GOT3 (cell line): ENCODE data around the gene CFAP251.

Experiments
- DNase-seq: peaks from one replicate; lab custom pipeline; 2025; ENCODE audit warnings: mixed read lengths; lab: John Stamatoyannopoulos, UW

The CFAP251 gene

DNA sequence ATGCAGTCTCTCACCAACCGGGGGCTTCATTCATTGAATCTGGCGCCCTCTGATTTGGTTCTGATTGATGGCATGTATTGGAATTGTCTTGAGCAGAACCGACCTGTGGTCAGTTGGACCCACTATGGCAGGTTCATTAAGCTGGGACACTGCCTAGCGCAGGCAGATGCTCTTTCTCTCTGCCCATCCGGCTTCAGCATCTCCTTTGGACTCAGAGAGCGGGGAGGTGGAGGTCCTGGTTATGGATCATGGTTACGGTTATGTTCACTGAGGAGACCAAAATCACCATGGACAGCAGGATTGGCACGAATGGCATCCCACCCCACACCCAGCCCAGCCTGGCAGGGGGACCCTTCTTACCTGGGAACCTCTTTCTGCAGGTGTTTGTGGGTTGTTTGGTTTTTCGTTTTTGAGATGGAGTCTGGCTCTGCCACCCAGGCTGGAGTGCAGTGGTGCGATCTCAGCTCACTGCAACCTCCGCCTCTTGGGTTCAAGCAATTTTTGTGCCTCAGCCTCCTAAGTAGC, 86.9 kb downstream of the CFAP251 start:
- DNase-seq, result no peak

DNA sequence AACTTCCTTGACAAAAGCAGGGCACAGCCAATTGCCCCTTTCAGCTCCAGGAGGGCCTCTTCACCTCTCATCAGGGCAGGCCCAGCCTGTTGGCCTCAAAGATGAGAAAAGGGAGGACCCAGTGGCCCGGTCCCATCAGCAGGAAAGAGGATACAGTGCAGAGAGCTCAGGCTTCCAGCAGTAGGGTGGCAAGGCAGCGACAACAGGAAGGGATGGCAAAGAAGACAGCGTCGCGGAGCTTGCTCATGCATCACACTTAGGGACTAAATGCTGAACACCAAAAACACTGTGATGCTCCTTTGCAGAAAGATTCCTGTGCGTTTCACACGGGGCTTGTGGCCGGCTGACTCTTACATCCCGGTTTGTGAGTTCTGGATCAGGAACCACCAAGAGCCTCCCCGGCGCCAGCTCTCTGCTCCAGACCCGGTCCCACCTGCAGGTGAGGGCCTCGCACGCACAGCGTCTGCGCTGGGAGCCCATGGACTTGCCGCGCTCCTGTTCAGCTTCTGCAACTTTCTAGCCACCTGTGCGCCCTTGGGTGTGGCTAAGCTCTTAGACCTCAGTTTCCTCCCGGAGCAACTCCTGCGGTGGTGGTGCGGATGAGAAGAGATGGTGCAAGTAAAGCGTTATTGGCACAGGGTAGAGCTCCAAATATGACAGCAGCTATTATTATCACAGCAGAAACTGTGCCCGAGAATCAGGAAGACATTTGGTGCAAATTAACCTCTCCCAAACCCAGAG, 88.0 kb downstream of the CFAP251 start:
- DNase-seq, result no peak

DNA sequence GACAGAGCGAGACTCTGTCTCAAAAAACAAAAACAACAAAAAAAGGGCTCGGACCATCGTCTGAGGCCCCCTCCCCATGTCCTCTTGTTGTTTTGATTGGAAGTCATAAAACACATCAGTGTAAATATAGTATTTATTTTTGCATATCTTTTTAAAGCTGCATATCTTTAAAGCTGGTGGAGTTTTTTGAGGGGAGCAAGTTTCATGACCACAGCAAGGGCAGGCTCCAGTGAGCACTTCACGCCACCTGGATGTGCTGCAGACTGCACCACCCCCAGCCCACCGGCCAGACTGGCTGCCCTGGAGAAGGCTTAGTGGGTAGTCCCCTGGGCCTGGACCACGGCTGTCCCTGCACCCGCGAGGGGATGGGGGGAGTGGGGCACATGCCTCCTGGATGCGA, 91.3 kb downstream of the CFAP251 start:
- no peak for DNase-seq

DNA sequence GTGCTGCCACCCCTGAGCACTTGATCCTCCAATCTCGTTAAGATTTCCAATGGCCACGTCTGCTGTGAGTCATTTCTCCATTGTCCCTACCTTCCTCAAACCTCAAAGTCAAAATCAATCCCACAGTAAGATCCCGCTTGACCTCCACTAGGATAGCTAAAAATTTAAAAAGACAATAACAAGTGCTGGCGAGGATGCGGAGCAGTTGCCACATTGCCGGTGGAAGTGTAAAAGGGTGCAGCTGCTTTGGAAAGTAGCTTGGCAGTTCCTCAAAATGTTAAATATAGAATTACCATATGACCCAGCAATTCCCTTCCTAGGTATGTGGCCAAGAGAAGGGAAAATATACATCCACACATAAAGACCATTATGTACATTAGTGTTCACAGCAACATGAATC, 93.8 kb downstream of the CFAP251 start:
- no peak for DNase-seq

DNA sequence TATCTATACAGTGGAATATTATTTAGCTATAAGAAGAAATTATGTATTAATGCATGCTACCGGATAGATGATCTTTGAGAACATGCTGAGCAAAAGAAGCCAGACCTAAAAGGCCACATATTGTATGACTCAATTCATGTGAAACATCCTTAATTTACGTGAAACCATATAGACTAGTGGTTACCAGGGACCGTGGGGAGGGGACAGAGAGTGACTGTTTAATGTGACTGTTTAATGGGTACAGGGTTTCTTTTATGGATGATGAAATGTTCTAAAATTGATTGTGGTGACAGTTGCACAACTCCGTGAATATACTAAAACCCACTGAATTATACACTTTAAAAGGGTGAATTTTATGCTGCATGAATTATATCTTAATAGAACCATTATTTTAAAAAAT, 94.7 kb downstream of the CFAP251 start:
- DNase-seq, result no peak

DNA sequence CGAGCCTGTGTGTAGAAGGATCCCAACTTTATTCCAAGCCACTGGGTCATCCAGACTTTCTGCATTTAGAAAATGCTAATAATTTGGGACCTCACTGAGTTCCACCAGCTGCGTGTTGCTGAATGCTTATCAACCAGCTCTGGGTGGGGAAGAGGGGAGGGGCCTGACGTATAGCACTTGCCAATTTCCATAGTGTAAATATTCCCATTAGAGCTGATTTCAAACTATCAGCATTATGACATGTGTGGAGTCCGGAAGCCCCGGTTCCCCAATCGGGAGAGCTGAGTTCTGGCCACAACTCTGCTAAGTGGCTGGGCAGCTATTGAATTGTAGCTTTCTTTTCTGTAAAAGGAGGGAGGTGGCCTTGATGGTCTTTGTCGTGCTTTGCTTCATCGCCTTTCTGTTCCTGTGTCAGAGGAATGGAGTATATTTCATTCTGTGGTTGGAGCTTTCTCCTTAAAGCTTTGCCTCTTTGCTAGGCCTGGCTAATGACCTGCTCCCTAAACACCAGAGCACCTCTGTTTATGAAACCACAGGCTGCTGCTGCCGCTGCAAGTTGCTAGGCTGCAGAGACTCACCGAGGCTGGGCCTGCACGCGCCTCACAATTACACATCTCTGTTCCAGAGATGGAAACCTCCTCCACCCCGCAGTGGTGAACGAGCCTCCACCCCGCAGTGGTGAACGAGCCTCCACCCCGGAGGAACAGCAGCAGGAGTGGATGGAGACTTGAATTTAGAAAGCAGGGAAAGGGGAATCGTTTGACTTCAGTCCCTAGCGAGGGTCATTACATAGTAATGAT, 95.6 kb downstream of the CFAP251 start:
- DNase-seq, result no peak

DNA sequence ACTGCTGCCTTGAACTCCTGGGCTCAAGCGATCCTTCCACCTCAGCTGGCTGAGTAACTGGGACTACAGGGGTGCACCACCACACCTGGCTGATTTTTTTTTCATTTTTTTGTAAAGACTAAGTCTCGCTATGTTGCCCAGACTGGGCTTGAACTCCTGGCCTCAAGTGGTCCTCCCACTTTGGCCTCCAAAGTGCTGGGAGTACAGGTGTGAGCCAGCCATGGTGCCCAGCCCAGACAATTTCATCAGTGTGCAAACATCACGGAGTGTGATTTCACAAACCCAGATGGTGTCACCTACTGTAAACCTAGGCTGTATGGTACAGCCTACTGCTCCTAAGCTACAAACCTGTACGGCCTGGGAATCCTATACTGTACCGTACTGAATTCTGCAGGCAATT, 96.4 kb downstream of the CFAP251 start:
- no peak for DNase-seq

DNA sequence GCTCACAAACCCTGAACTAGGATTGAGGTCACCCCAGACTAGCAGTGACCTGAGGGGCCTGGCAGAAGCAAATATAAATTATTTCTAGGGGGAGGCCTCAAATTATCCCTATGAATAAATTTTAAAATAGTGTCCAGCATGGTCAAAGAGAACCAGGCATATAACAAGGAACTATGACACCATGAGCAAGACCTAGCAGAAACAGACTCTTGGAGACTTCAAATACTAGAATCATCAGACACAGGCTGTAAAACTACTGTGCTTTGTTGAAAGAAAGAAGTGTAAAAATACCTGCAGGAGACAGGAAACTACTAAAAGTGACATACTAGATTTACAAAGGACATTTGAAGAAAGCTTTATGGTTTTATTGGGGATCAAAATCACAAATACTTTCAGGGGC, 100.1 kb downstream of the CFAP251 start:
- no peak for DNase-seq

DNA sequence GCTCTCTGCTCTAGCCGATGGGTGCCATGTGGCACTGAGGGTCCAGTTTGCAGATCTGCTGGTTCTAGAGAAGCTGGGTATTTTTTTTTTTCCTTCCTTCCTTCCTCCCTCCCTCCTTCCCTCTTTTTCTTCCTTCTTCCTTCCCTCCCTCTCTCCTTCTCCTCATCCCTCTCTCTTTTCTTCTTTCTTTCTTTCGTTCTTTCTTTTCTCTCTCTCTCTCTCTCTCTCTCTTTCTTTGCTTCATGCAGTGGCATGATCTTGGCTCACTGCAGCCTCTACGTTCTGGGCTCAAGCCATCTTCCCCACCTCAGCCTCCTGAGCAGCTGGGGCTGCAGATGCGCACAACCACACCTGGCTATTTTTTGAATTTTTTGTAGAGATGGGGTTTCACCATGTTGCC, 100.5 kb downstream of the CFAP251 start:
- DNase-seq, result no peak

DNA sequence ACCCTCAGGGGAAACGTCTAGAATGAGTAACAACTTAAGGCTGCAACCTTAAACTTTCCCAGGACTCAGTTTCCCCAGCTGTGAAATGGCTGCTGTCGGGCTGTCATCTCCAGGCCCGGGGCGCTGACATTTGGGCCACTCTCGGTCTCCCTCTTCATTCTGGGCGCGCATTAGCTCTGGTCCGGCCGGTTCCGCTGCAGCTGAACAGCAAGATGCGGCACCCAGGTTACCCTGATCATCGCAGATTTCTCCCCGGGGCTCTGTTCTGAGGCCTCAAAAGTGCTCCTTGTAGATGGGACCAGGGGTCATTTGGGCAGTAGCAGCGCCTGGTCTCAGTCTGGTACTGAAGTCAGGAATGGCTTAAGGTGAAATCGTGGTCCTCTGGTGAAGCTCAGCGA, 102.4 kb downstream of the CFAP251 start:
- DNase-seq, result no peak

DNA sequence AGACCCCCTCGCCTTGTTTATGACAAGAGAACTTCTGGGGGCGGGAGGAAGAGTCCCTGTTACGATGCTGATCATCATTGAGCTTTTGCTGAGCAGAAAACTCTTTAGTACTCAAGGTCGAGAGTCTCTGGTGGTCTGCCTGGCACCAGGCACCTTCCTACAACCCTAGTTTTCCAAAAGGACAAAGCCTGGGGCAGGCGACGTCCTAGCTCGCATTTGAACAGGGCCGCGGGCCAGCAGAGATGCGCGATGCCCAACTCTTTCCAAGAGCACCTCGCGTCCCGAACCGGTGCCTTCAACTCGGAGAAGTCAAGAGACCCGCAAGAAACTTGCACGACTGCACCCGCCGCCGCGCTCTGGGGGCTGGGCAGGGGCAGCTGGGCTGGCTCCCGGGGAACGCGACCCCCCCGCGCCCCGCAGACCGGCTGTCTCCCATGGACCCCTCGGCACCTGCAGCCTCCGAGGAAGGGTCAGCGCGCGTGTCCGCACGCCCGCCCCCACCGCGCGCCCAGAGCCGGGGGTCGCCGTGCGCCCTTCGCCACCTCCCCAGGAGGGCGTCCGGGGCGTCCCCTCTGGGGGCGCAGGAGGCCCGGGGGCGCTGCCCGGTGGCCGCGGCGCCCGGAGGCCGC, 102.9 kb downstream of the CFAP251 start:
- no peak for DNase-seq

DNA sequence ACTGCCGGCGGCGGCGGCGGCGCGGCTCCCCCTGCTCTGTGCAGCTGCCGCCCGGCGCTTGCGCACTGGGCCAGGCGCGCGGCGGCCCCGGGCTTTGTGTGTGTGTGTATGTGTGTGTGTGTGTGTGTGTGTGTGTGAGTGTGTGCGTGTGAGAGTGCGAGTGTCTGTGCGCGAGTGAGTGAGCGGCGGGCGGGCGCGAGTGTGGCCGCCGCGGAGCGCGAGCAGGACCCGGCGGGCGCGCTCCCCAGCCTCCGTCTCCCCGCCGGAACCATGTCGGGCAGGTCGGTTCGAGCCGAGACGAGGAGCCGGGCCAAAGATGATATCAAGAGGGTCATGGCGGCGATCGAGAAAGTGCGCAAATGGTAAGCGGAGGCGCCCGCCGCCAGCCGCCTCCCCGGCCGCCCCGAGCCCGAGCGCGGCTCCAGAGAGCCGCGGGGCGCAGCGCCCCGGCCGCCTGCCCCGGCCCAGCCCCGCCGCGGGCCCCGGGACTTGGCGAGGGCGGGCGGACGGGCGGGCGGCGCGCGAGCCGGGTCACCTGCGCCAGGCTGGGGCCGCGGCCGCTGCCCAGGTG, 103.5 kb downstream of the CFAP251 start, which contains the start of gene BCL7A:
Gene BCL7A, plus strand, starts transcription at position 63 of the 571 bp plus-strand sequence. Its CDS starts 208 bp downstream, at position 271.
- no peak for DNase-seq

DNA sequence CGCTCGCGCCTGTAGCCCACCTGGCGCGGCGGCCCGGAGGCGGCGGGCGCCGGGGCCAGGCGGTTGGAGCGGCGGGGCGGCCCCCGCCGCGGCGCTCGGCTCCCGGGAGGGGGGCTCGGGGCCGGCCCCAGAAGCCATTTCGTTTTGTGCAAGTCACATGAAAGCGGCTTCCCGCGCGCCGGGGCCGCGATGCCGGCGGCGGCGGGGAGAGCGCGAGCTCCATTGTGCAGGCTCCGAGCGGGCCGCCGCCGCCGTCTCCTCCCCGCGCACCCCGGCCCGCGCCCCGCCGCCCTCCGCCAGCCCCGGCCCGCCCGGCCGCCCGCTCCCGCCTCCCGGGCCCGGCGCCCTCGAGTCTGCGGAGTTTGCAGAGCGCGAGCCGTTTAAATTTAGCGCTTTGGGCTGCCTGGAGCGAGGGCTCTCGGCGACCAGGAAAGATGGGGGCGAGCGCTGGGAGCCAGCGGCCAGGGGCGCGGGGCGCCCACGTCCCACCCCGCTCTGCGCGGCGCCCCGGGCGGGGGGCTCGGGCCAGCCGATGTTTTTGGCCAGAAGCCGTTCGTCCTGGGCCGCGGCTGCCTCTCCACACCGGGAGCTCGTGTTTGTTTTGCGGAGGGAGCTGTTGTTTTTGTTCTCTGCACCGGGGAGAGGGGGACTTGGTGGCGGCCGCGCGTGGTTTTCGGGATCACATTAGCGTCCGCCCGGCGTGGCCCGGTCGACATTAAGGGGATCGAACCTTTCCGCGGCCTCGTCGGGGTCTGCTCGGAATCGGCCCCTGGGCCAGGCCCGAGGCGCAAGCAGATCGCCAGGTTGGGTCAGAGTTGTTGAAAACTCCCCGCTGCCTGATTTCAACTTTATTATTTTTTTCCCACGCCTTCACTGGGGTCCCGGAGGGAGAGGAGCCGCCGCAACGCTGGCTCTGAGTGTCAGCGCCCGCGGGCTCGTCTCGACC, 104.3 kb downstream of the CFAP251 start:
- no peak for DNase-seq

DNA sequence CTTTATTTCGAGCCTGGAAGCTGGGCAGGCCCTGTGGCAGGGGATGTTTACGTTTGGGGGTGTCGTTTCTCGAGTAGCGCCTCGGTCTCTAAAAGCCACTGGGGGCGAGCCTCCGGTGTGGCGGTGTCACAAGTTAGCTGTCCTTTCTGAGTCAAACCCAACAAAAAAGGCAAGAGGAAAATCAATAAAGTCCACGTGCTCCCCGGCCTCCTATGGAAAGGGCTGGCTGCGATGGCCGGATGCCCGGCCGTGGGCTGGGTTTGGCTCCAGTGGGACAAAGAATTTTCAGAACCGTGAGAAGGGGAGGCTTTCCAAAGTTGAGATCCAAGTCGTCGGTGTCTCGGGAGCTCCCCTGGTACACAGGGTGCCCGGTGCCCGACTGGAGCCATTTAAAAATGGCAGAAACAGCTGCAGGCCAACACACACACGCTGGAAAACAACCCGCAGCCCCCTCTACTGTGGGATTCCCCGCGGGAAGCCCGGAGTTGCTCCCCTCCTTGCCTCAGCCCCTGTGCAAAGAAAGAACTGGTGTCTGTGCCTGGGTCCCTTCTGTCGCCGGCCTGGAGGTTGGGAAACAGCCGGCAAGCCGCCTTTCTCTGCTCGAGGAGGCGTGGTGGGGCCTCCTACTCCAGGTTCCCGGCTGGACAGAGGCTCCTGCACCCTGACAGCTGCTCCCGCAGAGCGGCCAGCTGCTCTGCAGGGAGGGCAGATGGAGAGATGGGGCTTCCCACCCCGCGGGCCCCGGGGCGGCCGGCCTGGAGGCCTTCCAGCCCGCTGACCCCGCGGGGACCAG, 105.1 kb downstream of the CFAP251 start:
- no peak for DNase-seq

DNA sequence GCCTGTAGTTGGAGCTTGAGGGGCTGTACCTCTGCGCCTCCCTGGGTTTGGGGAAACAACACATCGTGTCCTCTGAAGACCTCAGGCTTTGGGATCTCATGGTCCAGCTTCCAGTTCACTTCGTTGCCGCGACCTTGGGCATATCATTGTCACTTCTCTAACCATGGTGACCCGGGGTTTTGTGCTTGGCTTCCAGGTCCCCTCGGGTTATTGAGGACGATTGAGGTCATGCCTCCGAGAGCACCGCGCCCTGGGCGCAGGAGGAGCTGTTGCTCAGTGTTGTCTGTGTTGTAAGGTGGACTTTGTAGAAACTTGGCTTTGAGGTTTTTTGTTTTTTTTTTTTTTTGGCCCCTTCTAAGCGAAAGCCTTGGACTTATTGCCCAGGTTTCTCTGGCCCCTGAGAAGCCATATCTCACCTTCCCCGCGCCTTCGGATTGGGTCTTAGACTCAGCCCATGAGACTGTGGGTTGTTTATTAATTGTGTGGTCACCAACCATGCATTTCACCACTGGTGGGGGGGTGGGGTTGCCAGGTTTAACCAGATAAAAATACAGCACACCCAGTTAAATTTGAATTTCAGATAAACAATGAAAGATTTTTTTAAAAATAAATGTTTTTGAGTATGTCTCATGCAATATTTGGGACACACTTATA, 105.9 kb downstream of the CFAP251 start:
- DNase-seq, result no peak

DNA sequence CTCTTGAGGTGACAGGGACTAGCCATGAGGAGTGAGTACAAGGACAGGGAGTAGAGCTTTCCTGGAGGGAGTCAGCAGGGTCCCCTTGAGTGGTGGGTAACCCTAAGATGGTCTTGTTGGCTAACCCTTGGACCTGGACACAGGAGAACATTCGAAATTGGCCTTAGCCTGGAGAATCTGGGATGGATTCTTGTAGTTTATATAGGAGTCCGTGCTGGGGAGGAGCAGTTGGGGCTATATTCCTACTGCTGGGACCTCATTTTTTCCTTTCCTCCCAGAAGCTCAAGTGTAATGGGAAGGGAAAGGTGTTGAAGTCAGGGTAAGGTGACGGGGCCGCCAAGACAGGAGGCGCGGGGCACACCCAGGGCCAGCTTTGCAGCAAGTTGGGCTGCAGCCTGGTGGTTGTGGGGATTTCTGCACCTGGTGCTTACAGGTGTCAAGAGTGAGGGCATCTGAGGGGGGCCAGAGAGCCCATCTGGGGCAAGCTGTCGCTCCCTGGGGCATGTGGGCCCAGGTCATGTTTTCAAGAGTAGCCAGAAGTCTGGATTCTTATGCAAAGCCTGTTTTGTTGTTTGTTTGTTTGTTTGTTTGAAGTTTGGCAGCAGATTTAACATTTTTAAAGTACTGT, 108.4 kb downstream of the CFAP251 start:
- no peak for DNase-seq

DNA sequence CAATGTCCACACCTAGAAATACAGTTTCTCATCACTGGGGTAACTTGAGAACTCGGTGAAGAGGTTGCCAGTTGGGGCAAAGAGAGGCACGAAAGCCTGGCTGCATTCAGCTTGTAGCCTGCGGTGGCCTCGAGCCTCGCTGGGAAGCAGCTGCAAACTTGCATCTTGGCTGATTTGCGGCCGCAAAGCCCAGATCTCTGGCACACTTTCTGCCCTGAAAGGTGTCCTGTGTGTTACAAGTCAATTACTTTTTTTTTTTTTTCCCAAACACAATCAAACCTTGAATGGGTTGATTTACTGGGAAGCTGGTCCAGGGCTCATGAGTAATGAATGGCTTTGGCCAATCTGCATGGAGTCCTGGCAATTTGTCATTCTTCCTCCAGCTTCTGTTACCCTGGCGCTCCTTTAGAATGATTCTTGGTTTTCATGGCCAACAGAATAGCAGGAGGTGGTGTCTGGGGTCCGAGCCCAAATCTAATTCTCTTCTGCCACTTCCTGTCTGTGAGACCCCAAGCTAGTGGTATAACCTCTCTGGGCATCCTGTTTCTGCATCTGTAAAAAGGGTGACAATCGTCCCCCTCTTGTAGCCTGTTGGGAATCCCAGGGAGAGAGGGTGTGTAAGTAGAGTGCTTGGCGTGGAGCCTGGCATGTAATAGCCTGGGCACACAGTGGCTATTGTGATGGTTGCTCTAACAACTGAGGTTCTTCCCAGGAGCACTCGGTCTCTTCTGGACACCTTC, 109.9 kb downstream of the CFAP251 start:
- no peak for DNase-seq

DNA sequence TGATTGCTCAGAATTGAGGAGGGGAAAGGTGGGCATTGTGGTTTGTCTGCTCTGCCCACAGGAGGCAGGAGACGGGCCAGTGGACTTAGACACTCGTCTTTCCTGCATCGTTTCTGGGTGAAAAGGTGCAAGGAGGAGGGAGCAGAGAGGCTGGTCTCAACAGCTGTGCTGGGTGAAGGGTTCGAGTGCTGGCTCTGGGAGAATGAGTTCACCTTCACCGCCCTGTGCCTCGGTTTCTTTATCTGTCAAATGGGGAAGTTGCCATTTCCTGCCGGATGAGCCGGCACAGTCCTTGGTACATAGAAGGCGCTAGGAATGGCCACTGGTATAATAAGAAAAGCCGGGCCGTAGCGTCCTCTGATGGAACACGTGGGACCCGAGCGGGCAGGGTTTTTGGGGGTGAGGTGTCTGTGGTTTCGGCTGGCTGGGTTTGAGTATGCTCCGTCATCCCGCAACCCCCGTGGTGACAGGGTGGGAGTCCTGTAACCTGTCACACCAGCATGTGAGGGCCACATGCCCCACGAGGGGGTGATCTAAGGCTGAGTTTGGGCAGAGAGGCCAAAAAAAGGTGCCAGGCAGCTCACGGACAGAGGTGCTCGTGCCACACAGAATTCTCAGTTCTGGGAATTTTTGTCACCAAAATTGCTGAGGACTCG, 110.6 kb downstream of the CFAP251 start:
- no peak for DNase-seq
